ENCODE measurements around the gene CPXM1.

DNA sequence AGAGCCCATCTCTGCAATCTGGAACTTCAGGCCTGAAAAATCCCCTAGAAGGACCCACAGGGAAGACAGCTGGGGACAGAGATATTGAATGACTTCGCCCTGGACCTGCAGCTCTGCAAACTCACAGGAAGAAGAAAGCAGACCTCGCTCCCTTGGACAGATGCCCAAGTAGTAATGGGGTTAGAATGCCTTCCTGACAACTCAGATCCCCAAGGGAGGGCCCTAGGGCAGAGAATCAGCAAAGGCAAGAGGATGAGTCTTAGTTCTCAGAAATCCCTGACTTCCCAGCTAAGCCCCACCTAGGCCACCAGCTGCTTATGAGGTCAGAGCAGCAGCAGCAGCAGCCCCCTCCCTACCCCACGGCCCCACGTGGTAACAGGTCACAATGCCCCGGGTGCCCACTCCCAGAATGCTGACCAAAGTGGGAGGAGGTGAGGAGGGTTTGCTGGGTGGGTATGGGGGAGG, 14.2 kb upstream of the CPXM1 start, which contains the start of gene C20orf141:
- TF ChIP-seq HDAC6 (IDR thresholded peaks at IDR 0.05; ENCODE audit: unreplicated experiment) (no peak), TCF7 (IDR thresholded peaks at IDR 0.05; ENCODE audit: borderline replicate concordance) (no peak), SIN3A (IDR thresholded peaks at IDR 0.05; ENCODE audit: low read depth, low read length) (no peak), POLR2AphosphoS5 (IDR thresholded peaks at IDR 0.05; ENCODE audit: low read length) (no peak), MEF2A (IDR thresholded peaks at IDR 0.05; ENCODE audit: insufficient read depth, low read depth, low read length) (no peak), POLR2A (IDR thresholded peaks at IDR 0.05; ENCODE audit: low read depth, low read length) (no peak), YY1 (IDR thresholded peaks at IDR 0.05; ENCODE audit: low read depth, low read length) (no peak), MTA2 (IDR thresholded peaks at IDR 0.05; ENCODE audit: low read depth) (no peak)
- TF ChIP-seq, protein P1, sequence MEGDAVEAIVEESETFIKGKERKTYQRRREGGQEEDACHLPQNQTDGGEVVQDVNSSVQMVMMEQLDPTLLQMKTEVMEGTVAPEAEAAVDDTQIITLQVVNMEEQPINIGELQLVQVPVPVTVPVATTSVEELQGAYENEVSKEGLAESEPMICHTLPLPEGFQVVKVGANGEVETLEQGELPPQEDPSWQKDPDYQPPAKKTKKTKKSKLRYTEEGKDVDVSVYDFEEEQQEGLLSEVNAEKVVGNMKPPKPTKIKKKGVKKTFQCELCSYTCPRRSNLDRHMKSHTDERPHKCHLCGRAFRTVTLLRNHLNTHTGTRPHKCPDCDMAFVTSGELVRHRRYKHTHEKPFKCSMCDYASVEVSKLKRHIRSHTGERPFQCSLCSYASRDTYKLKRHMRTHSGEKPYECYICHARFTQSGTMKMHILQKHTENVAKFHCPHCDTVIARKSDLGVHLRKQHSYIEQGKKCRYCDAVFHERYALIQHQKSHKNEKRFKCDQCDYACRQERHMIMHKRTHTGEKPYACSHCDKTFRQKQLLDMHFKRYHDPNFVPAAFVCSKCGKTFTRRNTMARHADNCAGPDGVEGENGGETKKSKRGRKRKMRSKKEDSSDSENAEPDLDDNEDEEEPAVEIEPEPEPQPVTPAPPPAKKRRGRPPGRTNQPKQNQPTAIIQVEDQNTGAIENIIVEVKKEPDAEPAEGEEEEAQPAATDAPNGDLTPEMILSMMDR (IDR thresholded peaks at IDR 0.05 in 2 of 3, conservative IDR thresholded peaks at IDR 0.05 in 1 of 3; ENCODE audit: control insufficient read depth in 2 of 3, extremely low read depth in 1 of 3, insufficient read depth in 1 of 3, low read depth in 3 of 3, low read length in 3 of 3), result no peak
